Upper lobe of right lung (tissue), 1 donor: Measurements from ENCODE around the gene IL6. TPM values are rescaled to one million over a fixed set of nuclear protein-coding genes. Genes with fewer than 3 reads are reported as not detected.

Experiments used
- ATAC-seq: fragments of 200-7000 bp; cut with Tn5 transposase; one replicate; pipeline ENCODE4 v1.9.1; 2020; ENCODE audit warnings: mild to moderate bottlenecking, moderate library complexity
- DNase-seq: peaks from one replicate; pipeline ENCODE4 v3.0.0-alpha.2; 2020
- H3K27ac ChIP-seq: fragments of 200-600 bp; one replicate; pipeline ENCODE4 v1.8.0; 2022
- H3K27me3 ChIP-seq: fragments of 200-600 bp; one replicate; pipeline ENCODE4 v1.8.0; 2022; ENCODE audit warnings: mild to moderate bottlenecking
- H3K36me3 ChIP-seq: fragments of 200-600 bp; one replicate; pipeline ENCODE4 v1.8.0; 2022
- H3K4me1 ChIP-seq: fragments of 200-600 bp; one replicate; pipeline ENCODE4 v1.8.0; 2022
- H3K4me3 ChIP-seq: fragments of 200-600 bp; one replicate; pipeline ENCODE4 v1.8.0; 2022; ENCODE audit warnings: mild to moderate bottlenecking
- H3K9me3 ChIP-seq: fragments of 200-600 bp; one replicate; pipeline ENCODE4 v1.8.0; 2022
- CTCF ChIP-seq: fragments of 200-600 bp; IDR thresholded peaks from one replicate; pipeline ENCODE4 v1.8.0; 2022; ENCODE audit warnings: antibody characterized with exemption
- intact Hi-C: fragments of 100-400 bp; cut with DNase I; formaldehyde crosslinking; loops from one replicate; pipeline ENCODE4 v1.11.0; 2022
- total RNA-seq: library from RNA; stranded (reverse); fragmentation: NEBNext Ultra II Directional; extraction: Animal tissue kit (Norgen Biotek cat#: 25700); gene quantifications from one replicate; pipeline ENCODE4 v1.2.1, GENCODE V29; 2021
- donor health status: DM: no; HTN: yes; CAD: no; lungs with severe emphysema.

IL6 gene
- total RNA-seq, 1 donor from 2014 or later = 6.5 TPM

GRCh38 chr7:22733761-22734160, 6.8 kb downstream of the IL6 start:
- H3K27me3 ChIP-seq = no peaks in the 10 kb centered on the region
- no peak overlapping the region for H3K27ac ChIP-seq
- ATAC-seq (no peak), DNase-seq (no peak)
- no peaks in the 10 kb centered on the region for H3K4me1 ChIP-seq
- H3K4me3 ChIP-seq = no peak overlapping the region
- intact Hi-C loops = no loop called here
- no peak for TF ChIP-seq CTCF
- H3K36me3 ChIP-seq = no peaks in the 10 kb centered on the region
- no peaks in the 10 kb centered on the region for H3K9me3 ChIP-seq

- H3K36me3 ChIP-seq = no peaks in the 10 kb centered on the region
- no peaks in the 10 kb centered on the region for H3K27me3 ChIP-seq
- DNase-seq (no peak), ATAC-seq (no peak)
- H3K27ac ChIP-seq = no peak overlapping the region
- H3K9me3 ChIP-seq = no peaks in the 10 kb centered on the region
- TF ChIP-seq CTCF = no peak
- H3K4me3 ChIP-seq = no peak overlapping the region
- intact Hi-C loops = no loop called here
- no peaks in the 10 kb centered on the region for H3K4me1 ChIP-seq
Measured at GRCh38 chr7:22743014-22743413, 16.0 kb downstream of the IL6 start.

GRCh38 chr7:22751341-22751740, 24.3 kb downstream of the IL6 start:
- no peak overlapping the region for H3K4me3 ChIP-seq
- no peaks in the 10 kb centered on the region for H3K27me3 ChIP-seq
- no peaks in the 10 kb centered on the region for H3K36me3 ChIP-seq
- no peak for DNase-seq
- ATAC-seq = no peak
- intact Hi-C loops = no loop called here
- H3K9me3 ChIP-seq = no peaks in the 10 kb centered on the region
- no peak overlapping the region for H3K27ac ChIP-seq
- no peak for TF ChIP-seq CTCF
- H3K4me1 ChIP-seq = no peaks in the 10 kb centered on the region

- no peak for TF ChIP-seq CTCF
- H3K4me3 ChIP-seq = no peak overlapping the region
- no peak overlapping the region for H3K27ac ChIP-seq
- DNase-seq (no peak), ATAC-seq (no peak)
- H3K9me3 ChIP-seq = peaks cover 6% of the 10 kb centered on the region
- intact Hi-C loops = no loop called here
- no peaks in the 10 kb centered on the region for H3K27me3 ChIP-seq
- no peaks in the 10 kb centered on the region for H3K4me1 ChIP-seq
- no peaks in the 10 kb centered on the region for H3K36me3 ChIP-seq
Measured at GRCh38 chr7:22757338-22757994, 30.5 kb downstream of the IL6 start.

GRCh38 chr7:22758576-22758975, 31.6 kb downstream of the IL6 start:
- Histone ChIP-seq H3K4me3 (no peak overlapping the region), H3K27ac (no peak overlapping the region), H3K9me3 (peaks cover 6% of the 10 kb centered on the region), H3K4me1 (no peaks in the 10 kb centered on the region), H3K27me3 (no peaks in the 10 kb centered on the region), H3K36me3 (no peaks in the 10 kb centered on the region)
- intact Hi-C loops = no loop called here
- ATAC-seq (no peak), DNase-seq (no peak)
- no peak for TF ChIP-seq CTCF

- ATAC-seq (no peak), DNase-seq (no peak)
- Histone ChIP-seq H3K27me3 (no peaks in the 10 kb centered on the region), H3K9me3 (peaks cover 6% of the 10 kb centered on the region), H3K36me3 (no peaks in the 10 kb centered on the region), H3K4me3 (no peak overlapping the region), H3K27ac (no peak overlapping the region), H3K4me1 (no peaks in the 10 kb centered on the region)
- no peak for TF ChIP-seq CTCF
- intact Hi-C loops = no loop called here
Measured at GRCh38 chr7:22759721-22760120, 32.7 kb downstream of the IL6 start.
